HCT116 (cell line): ENCODE measurements around the gene NT5C2. TPM values are rescaled to one million over a fixed set of nuclear protein-coding genes. Genes with fewer than 3 reads are reported as not detected.
"Not testable (repeated sequence)": the region's sequence is repeated elsewhere in the genome, so short reads cannot be mapped to it uniquely, and the experiment has no call there.

ENCODE experiments used
- ATAC-seq: fragments of 200-7000 bp; cut with Tn5 transposase; 2 replicates; pipeline ENCODE4 v1.9.1; 2020; ENCODE audit warnings: mild to moderate bottlenecking, moderate library complexity
- BruUV-seq: library from RNA; stranded (reverse); fragments of 400-500 nt; replicated peaks from 2 replicates; lab custom pipeline; 2021; lab: Mats Ljungman, UMichigan
- CTCF ChIA-PET: fragments of 300-600 bp; sonication (Branson Sonifier 250); formaldehyde crosslinking; loops from one replicate; lab custom pipeline; 2021; ENCODE audit warnings: antibody characterized with exemption; lab: Charles Lee
- POLR2A ChIA-PET: fragments of 300-600, 350-600 bp; sonication (Branson Sonifier 250); formaldehyde crosslinking; loops from one replicate; lab custom pipeline; 2021; ENCODE audit warnings: antibody characterized with exemption; lab: Charles Lee
- RAD21 ChIA-PET, 2 experiments: fragments of 300-600 bp; sonication (Branson Sonifier 250); formaldehyde crosslinking; loops; one replicate each; lab custom pipeline; 2023; ENCODE audit warnings: low total read pairs in 2 of 2; ENCODE audit not compliant: uncharacterized antibody in 2 of 2, unreplicated experiment in 2 of 2, low non-redundant PET in 1 of 2; lab: Charles Lee
- DNase-seq: peaks from one replicate; pipeline ENCODE4 v3.0.0-alpha.2; 2010; ENCODE audit warnings: low read depth, low spot score
- H2AFZ ChIP-seq: fragments of 200-600 bp; shearing (Covaris generic), sonication (generic); 2 replicates; pipeline ENCODE4 v1.6.1; 2017; ENCODE audit warnings: low read depth, mixed run types, mixed read lengths, antibody characterized with exemption, low read length; ENCODE audit not compliant: poor library complexity, severe bottlenecking
- H3K27ac ChIP-seq: 2 replicates; pipeline ENCODE4 v1.5.1; 2012; ENCODE audit warnings: low read depth, low read length
- H3K27me3 ChIP-seq: fragments of 200-600 bp; sonication (generic); 2 replicates; pipeline ENCODE4 v1.6.1; 2016; ENCODE audit warnings: mixed run types, low read length, mixed read lengths; ENCODE audit not compliant: insufficient read depth
- H3K36me3 ChIP-seq, 2 experiments: fragments of 200-500 bp in 1 of 2; fragments of 200-600 bp in 1 of 2; sonication (Bioruptor generic) in 1 of 2; sonication (generic) in 1 of 2; 2 replicates each; pipeline versions ENCODE4 v1.5.1 to v1.6.1; 2014 to 2016; ENCODE audit warnings: low read length in 2 of 2, inconsistent platforms in 1 of 2, mixed read lengths in 1 of 2, mixed run types in 1 of 2; ENCODE audit not compliant: insufficient read depth in 2 of 2, control insufficient read depth in 1 of 2
- H3K4me1 ChIP-seq, 2 experiments: fragments of 200-600 bp in 1 of 2; sonication (generic) in 1 of 2; 2 replicates each; pipeline versions ENCODE4 v1.5.1 to v1.6.1; 2012 to 2017; ENCODE audit warnings: low read length in 2 of 2, inconsistent platforms in 1 of 2, mild to moderate bottlenecking in 1 of 2, mixed read lengths in 1 of 2, mixed run types in 1 of 2, moderate library complexity in 1 of 2; ENCODE audit not compliant: insufficient read depth in 2 of 2, control insufficient read depth in 1 of 2
- H3K4me2 ChIP-seq: fragments of 200-600 bp; sonication (generic); 2 replicates; pipeline ENCODE4 v1.6.1; 2017; ENCODE audit warnings: mixed run types, low read length, mixed read lengths
- H3K4me3 ChIP-seq, 2 experiments: fragments of 200-600 bp in 1 of 2; sonication (generic) in 1 of 2; replicated peaks in 1 of 2; 2 replicates each; pipeline ENCODE4 v1.5.1; 2011 to 2016; ENCODE audit warnings: low read length in 2 of 2, control low read depth in 1 of 2, low read depth in 1 of 2, mild to moderate bottlenecking in 1 of 2, mixed read lengths in 1 of 2, mixed run types in 1 of 2
- H3K79me2 ChIP-seq: fragments of 200-600 bp; sonication (generic); 2 replicates; pipeline ENCODE4 v1.6.1; 2017; ENCODE audit warnings: mild to moderate bottlenecking, mixed run types, low read length, moderate library complexity, mixed read lengths; ENCODE audit not compliant: insufficient read depth
- H3K9ac ChIP-seq: fragments of 200-600 bp; sonication (generic); 2 replicates; pipeline ENCODE4 v1.6.1; 2016; ENCODE audit warnings: low read length, mixed read lengths
- H3K9me2 ChIP-seq: fragments of 200-600 bp; sonication (generic), shearing (Covaris generic); 2 replicates; pipeline ENCODE4 v1.6.1; 2017; ENCODE audit warnings: mixed run types, mild to moderate bottlenecking, moderate library complexity; ENCODE audit not compliant: insufficient read depth
- H3K9me3 ChIP-seq, 2 experiments: fragments of 200-500 bp in 1 of 2; fragments of 200-600 bp in 1 of 2; sonication (Bioruptor generic) in 1 of 2; sonication (generic) in 1 of 2; 2 replicates each; pipeline ENCODE4 v1.6.1; 2014 to 2017; ENCODE audit warnings: low read length in 2 of 2, mixed read lengths in 2 of 2, inconsistent platforms in 1 of 2, low read depth in 1 of 2, mild to moderate bottlenecking in 1 of 2, mixed run types in 1 of 2, moderate library complexity in 1 of 2; ENCODE audit not compliant: control insufficient read depth in 1 of 2, insufficient read depth in 1 of 2
- H4K20me1 ChIP-seq: fragments of 200-600 bp; sonication (generic), shearing (Covaris generic); 2 replicates; pipeline ENCODE4 v1.6.1; 2017; ENCODE audit warnings: mixed run types, mild to moderate bottlenecking, moderate library complexity; ENCODE audit not compliant: insufficient read depth
- CEBPB ChIP-seq: IDR thresholded peaks from 2 replicates; pipeline ENCODE4 v1.6.1; 2012; ENCODE audit warnings: low read depth
- EGR1 ChIP-seq: IDR thresholded peaks from 2 replicates; pipeline ENCODE4 v1.6.1; 2012; ENCODE audit warnings: low read depth
- EZH2 ChIP-seq: fragments of 200-600 bp; sonication (generic); IDR thresholded peaks from 2 replicates; pipeline ENCODE4 v1.6.1; 2017; ENCODE audit warnings: antibody characterized with exemption, mixed run types
- JUND ChIP-seq: IDR thresholded peaks from 2 replicates; pipeline ENCODE4 v1.6.1; 2012
- POLR2A ChIP-seq: IDR thresholded peaks from 2 replicates; pipeline ENCODE4 v1.7.0; 2011; ENCODE audit warnings: borderline replicate concordance; ENCODE audit not compliant: insufficient read depth, insufficient read length; ENCODE audit errors: extremely low read depth
- RAD21 ChIP-seq: IDR thresholded peaks from 2 replicates; pipeline ENCODE4 v1.6.1; 2012; ENCODE audit warnings: low read depth, mild to moderate bottlenecking
- SRF ChIP-seq: IDR thresholded peaks from 2 replicates; pipeline ENCODE4 v1.6.1; 2012; ENCODE audit warnings: low read depth
- TCF7L2 ChIP-seq: IDR thresholded peaks from 2 replicates; pipeline ENCODE4 v1.7.0; 2011; ENCODE audit warnings: borderline replicate concordance, inconsistent platforms; ENCODE audit not compliant: insufficient read depth, insufficient read length; ENCODE audit errors: extremely low read depth
- intact Hi-C: fragments of 100-400 bp; cut with micrococcal nuclease; formaldehyde crosslinking; loops from 2 replicates; pipeline ENCODE4 v1.10.0; 2022
- total RNA-seq: library from RNA; stranded (reverse); gene quantifications from one replicate; pipeline ENCODE4 v1.2.1, GENCODE V29; 2021; ENCODE audit not compliant: unreplicated experiment
- TF ChIP-seq, protein P1 (sequence below), 3 experiments: fragments of 200-600 bp in 1 of 3; sonication (generic) in 1 of 3; IDR thresholded peaks in 2 of 3; conservative IDR thresholded peaks in 1 of 3; 2 replicates each; pipeline ENCODE4 v1.5.1; 2012 to 2017; ENCODE audit warnings: low read depth in 2 of 3, low read length in 2 of 3, antibody characterized with exemption in 1 of 3, borderline replicate concordance in 1 of 3, control low read depth in 1 of 3, mild to moderate bottlenecking in 1 of 3, mixed read lengths in 1 of 3, mixed run types in 1 of 3, moderate library complexity in 1 of 3; ENCODE audit not compliant: insufficient read depth in 1 of 3

NT5C2 gene
- total RNA-seq, 1 experiment from 2014 or later, result 63.0 TPM

DNA sequence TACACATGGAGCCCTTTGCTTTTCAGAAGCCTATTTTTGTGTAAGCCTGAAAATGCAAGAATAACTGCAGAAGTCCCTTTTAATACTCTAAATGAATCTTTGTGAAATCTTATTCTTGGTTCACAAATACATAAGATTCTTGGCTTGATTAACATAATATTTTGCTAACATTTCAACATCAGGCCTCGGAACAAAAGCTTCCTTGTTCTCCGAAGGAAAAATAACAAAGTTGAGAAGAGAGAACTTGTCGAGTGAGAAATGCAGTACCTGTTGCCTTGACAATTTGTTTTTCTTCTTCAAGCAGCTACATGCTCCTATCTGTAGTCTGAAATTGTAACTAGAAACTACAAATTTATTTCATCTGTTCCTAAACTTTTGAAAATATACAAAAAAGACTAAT lies 8.5 kb downstream of the NT5C2 start:
- H3K9me3 ChIP-seq, result no peaks in the 10 kb centered on the region
- no TSS peak for BruUV-seq
- H3K4me3 ChIP-seq, result no peak overlapping the region
- TF ChIP-seq, protein P1, sequence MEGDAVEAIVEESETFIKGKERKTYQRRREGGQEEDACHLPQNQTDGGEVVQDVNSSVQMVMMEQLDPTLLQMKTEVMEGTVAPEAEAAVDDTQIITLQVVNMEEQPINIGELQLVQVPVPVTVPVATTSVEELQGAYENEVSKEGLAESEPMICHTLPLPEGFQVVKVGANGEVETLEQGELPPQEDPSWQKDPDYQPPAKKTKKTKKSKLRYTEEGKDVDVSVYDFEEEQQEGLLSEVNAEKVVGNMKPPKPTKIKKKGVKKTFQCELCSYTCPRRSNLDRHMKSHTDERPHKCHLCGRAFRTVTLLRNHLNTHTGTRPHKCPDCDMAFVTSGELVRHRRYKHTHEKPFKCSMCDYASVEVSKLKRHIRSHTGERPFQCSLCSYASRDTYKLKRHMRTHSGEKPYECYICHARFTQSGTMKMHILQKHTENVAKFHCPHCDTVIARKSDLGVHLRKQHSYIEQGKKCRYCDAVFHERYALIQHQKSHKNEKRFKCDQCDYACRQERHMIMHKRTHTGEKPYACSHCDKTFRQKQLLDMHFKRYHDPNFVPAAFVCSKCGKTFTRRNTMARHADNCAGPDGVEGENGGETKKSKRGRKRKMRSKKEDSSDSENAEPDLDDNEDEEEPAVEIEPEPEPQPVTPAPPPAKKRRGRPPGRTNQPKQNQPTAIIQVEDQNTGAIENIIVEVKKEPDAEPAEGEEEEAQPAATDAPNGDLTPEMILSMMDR (IDR thresholded peaks at IDR 0.05 in 2 of 3, conservative IDR thresholded peaks at IDR 0.05 in 1 of 3; ENCODE audit: borderline replicate concordance in 1 of 3, insufficient read depth in 1 of 3, low read depth in 2 of 3, low read length in 2 of 3), result no peak
- no peak for TF ChIP-seq SRF
- TF ChIP-seq EZH2, result no peak
- no peak for TF ChIP-seq TCF7L2
- no peak for TF ChIP-seq POLR2A
- TF ChIP-seq JUND, result no peak
- TF ChIP-seq CEBPB, result no peak
- no peak for TF ChIP-seq RAD21
- no peak for TF ChIP-seq EGR1
- CTCF ChIA-PET, result interaction anchor here (2.6 kb wide), 1 partner anchor 60 kb away, joined by 6 read pairs; no protein-coding TSS in a partner anchor
- H4K20me1 ChIP-seq, result 0 out of 2 replicates have a peak, but pooled peaks cover 10% of the 10 kb centered on the region
- RAD21 ChIA-PET, result no interaction called here
- H3K79me2 ChIP-seq, result peaks cover 98% of the 10 kb centered on the region
- peaks cover 4 to 8% of the 10 kb centered on the region in 2 experiments; a peak in 2 of 4 replicates for H3K36me3 ChIP-seq
- no peak for DNase-seq
- H3K27me3 ChIP-seq, result no peaks in the 10 kb centered on the region
- peaks cover 12 to 13% of the 10 kb centered on the region in 2 experiments; a peak in 2 of 4 replicates for H3K4me1 ChIP-seq
- no peaks in the 10 kb centered on the region for H3K9me2 ChIP-seq
- intact Hi-C loops, result no loop called here
- H3K4me2 ChIP-seq, result 0 out of 2 replicates have a peak overlapping the region, but pooled peaks have one; percentile 10
- H3K9ac ChIP-seq, result no peak overlapping the region
- no peak overlapping the region for H3K27ac ChIP-seq
- ATAC-seq, result no peak
- H2AFZ ChIP-seq, result no peak overlapping the region
- POLR2A ChIA-PET, result interaction anchor here (1.0 to 1.4 kb wide), 2 partner anchors 8 to 47 kb away, joined by 5 read pairs; partner anchors contain the start of gene NT5C2

DNA sequence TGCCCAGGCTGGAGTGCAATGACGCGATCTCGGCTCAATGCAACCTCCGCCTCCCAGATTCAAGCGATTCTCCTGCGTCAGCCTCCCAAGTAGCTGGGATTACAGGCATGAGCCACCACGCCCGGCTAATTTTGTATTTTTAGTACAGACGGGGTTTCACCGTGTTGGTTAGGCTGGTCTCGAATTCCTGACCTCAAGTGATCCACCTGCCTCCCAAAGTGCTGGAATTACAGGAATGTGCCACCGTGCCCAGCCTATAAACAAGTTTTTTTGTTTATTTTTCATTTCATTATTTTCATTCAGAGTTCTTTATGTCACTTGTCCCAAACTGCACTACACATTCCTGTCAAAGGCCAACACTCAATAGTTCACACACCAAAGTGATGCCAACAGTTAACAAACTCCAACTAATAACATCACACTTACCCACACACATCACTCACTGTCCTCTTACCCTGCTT lies 9.1 kb downstream of the NT5C2 start:
- intact Hi-C loops, result not testable (repeated sequence)

More for the DNA sequence above, 9.1 kb downstream of the NT5C2 start:
- H3K27ac ChIP-seq, H3K9me3 ChIP-seq, H3K36me3 ChIP-seq, H3K27me3 ChIP-seq, H3K4me3 ChIP-seq, H3K9me2 ChIP-seq, H3K9ac ChIP-seq, H2AFZ ChIP-seq, BruUV-seq, CTCF ChIA-PET, DNase-seq, RAD21 ChIA-PET, ATAC-seq: not testable (repeated sequence)
- POLR2A ChIA-PET, result interaction anchor here (0.7 to 1.4 kb wide), 3 partner anchors 9 to 48 kb away, joined by 3 to 5 read pairs (median 5); partner anchors contain the start of gene NT5C2
- Histone ChIP-seq H3K4me1 (peaks cover 12 to 13% of the 10 kb centered on the region in 2 experiments; a peak in 2 of 4 replicates), H3K4me2 (0 out of 2 replicates have a peak overlapping the region, but pooled peaks have one; percentile 10), H4K20me1 (0 out of 2 replicates have a peak, but pooled peaks cover 12% of the 10 kb centered on the region), H3K79me2 (peaks cover 98% of the 10 kb centered on the region)
